GM19193 (cell line): ENCODE data around the gene FBXO11.

Experiments
- POLR2A ChIP-seq: IDR thresholded peaks from 4 replicates; pipeline ENCODE4 v1.6.1; 2011; ENCODE audit not compliant: insufficient read depth, insufficient read length; ENCODE audit errors: extremely low read depth

Gene FBXO11

GRCh38 chr2:47744074-47744473 is 162.2 kb downstream of the FBXO11 start:
- no peak for TF ChIP-seq POLR2A

GRCh38 chr2:47741637-47742036 is 164.7 kb downstream of the FBXO11 start:
- TF ChIP-seq POLR2A, result no peak

GRCh38 chr2:47741101-47741500 is 165.2 kb downstream of the FBXO11 start:
- TF ChIP-seq POLR2A, result no peak
